Gastrocnemius medialis (tissue), 4 donors: ENCODE results near the gene DMRTC1B.
"Not testable (repeated sequence)": the region's sequence is repeated elsewhere in the genome, so short reads cannot be mapped to it uniquely, and the experiment has no call there.

Experiments used
- POLR2A ChIP-seq, 2 donors: fragments of 450-650 bp; IDR thresholded peaks; one replicate each; pipeline ENCODE4 v1.6.1; 2017; ENCODE audit warnings: antibody characterized with exemption in 2 of 2, mild to moderate bottlenecking in 2 of 2, moderate library complexity in 2 of 2
- TF ChIP-seq, protein P1 (sequence below), 5 experiments: fragments of 450-650 bp in 3 of 5; fragments of 200-600 bp in 2 of 5; sonication (generic) in 2 of 5; IDR thresholded peaks in 4 of 5; conservative IDR thresholded peaks in 1 of 5; 1 replicate in 4 of 5; 2 replicates in 1 of 5; pipeline ENCODE4 v1.5.1; 2016 to 2019; ENCODE audit warnings: antibody characterized with exemption in 5 of 5, mild to moderate bottlenecking in 3 of 5, moderate library complexity in 3 of 5

DNA sequence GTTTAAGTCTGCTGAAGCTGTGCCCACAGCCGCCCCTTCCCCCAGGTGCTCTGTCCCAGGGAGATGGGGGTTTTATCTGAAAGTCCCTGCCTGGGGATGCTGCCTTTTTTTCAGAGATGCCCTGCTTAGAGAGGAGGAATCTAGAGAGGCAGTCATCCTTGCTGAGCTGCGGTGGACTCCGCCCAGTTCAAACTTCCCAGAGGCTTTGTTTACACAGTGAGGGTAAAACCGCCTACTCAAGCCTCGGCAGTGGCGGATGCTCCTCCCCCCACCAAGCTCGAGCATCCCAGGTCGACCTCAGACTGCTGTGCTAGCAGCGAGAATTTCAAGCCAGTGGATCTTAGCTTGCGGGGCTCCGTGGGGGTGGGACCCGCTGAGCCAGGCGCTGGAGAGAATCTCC lies 54.0 kb downstream of the DMRTC1B start:
- TF ChIP-seq, protein P1, sequence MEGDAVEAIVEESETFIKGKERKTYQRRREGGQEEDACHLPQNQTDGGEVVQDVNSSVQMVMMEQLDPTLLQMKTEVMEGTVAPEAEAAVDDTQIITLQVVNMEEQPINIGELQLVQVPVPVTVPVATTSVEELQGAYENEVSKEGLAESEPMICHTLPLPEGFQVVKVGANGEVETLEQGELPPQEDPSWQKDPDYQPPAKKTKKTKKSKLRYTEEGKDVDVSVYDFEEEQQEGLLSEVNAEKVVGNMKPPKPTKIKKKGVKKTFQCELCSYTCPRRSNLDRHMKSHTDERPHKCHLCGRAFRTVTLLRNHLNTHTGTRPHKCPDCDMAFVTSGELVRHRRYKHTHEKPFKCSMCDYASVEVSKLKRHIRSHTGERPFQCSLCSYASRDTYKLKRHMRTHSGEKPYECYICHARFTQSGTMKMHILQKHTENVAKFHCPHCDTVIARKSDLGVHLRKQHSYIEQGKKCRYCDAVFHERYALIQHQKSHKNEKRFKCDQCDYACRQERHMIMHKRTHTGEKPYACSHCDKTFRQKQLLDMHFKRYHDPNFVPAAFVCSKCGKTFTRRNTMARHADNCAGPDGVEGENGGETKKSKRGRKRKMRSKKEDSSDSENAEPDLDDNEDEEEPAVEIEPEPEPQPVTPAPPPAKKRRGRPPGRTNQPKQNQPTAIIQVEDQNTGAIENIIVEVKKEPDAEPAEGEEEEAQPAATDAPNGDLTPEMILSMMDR (IDR thresholded peaks at IDR 0.05 in 4 of 5, conservative IDR thresholded peaks at IDR 0.05 in 1 of 5), result not testable (repeated sequence)
- TF ChIP-seq POLR2A (IDR thresholded peaks at IDR 0.05), result not testable (repeated sequence)
